H1 (cell line): Measurements from ENCODE around the gene ETFB. TPM values are rescaled to one million over a fixed set of nuclear protein-coding genes. Genes with fewer than 3 reads are reported as not detected.
A peak's percentile ranks its signal among the peaks of the same experiment; 100 is the strongest.

Experiments
- CTCF ChIA-PET: fragments of 300-600 bp; sonication (Branson Sonifier 250); formaldehyde crosslinking; loops from one replicate; lab custom pipeline; 2021; ENCODE audit not compliant: partially characterized antibody; lab: Charles Lee
- POLR2A ChIA-PET: fragments of 300-600 bp; sonication (Branson Sonifier 250); formaldehyde crosslinking; loops from one replicate; lab custom pipeline; 2021; ENCODE audit warnings: inconsistent platforms; ENCODE audit not compliant: partially characterized antibody; lab: Charles Lee
- DNase-seq, 2 experiments: peaks; one replicate each; pipeline versions ENCODE4 v3.0.0 to v3.0.0-alpha.2; 2010 to 2022; ENCODE audit warnings: low spot score in 2 of 2, low read depth in 1 of 2, mixed read lengths in 1 of 2
- FAIRE-seq: peaks from 2 replicates; lab custom pipeline; 2011; peaks lifted over from hg19 to GRCh38; lab: Jason Lieb, UNC
- H2AFZ ChIP-seq: 2 replicates; pipeline ENCODE4 v1.8.1; 2012; ENCODE audit warnings: low read length, inconsistent platforms
- H2AK5ac ChIP-seq: 2 replicates; pipeline ENCODE4 v1.6.1; 2013; ENCODE audit warnings: low read depth, low read length
- H2BK120ac ChIP-seq: replicated peaks from 2 replicates; pipeline ENCODE3; 2013; ENCODE audit warnings: low read depth, low read length, inconsistent platforms
- H2BK12ac ChIP-seq: 2 replicates; pipeline ENCODE4 v1.6.1; 2013; ENCODE audit warnings: low read depth, low read length
- H2BK15ac ChIP-seq: 2 replicates; pipeline ENCODE4 v1.6.1; 2013; ENCODE audit warnings: low read length
- H2BK20ac ChIP-seq: 2 replicates; pipeline ENCODE4 v1.6.1; 2013; ENCODE audit warnings: low read length
- H2BK5ac ChIP-seq: 2 replicates; pipeline ENCODE4 v1.6.1; 2013; ENCODE audit warnings: low read depth, low read length
- H3K14ac ChIP-seq: 2 replicates; pipeline ENCODE4 v1.6.1; 2013; ENCODE audit warnings: inconsistent platforms; ENCODE audit not compliant: insufficient read length
- H3K18ac ChIP-seq: 2 replicates; pipeline ENCODE4 v1.6.1; 2013; ENCODE audit warnings: low read length; ENCODE audit errors: extremely low read depth
- H3K23ac ChIP-seq: 2 replicates; pipeline ENCODE4 v1.6.1; 2013; ENCODE audit warnings: inconsistent platforms; ENCODE audit not compliant: insufficient read length
- H3K23me2 ChIP-seq: 2 replicates; pipeline ENCODE4 v1.6.1; 2013; ENCODE audit warnings: low read depth, low read length
- H3K27ac ChIP-seq: 2 replicates; pipeline ENCODE4 v1.6.1; 2011; ENCODE audit warnings: low read depth, low read length, inconsistent platforms
- H3K27me3 ChIP-seq, 4 experiments: replicated peaks in 1 of 4; 1 replicate in 1 of 4; 2 replicates in 3 of 4; pipeline versions ENCODE4 v1.6.1 to v1.8.1; 2011 to 2013; ENCODE audit warnings: low read length in 3 of 4, mild to moderate bottlenecking in 3 of 4, inconsistent platforms in 2 of 4, mixed read lengths in 2 of 4, moderate library complexity in 1 of 4; ENCODE audit not compliant: control insufficient read depth in 3 of 4, insufficient read depth in 3 of 4; ENCODE audit errors: extremely low read depth in 1 of 4
- H3K36me3 ChIP-seq, 4 experiments: 2 replicates each; pipeline versions ENCODE4 v1.6.1 to v1.8.1; 2011 to 2013; ENCODE audit warnings: mild to moderate bottlenecking in 4 of 4, low read length in 3 of 4, moderate library complexity in 2 of 4, control low read depth in 1 of 4, inconsistent platforms in 1 of 4; ENCODE audit not compliant: insufficient read depth in 4 of 4, control insufficient read depth in 2 of 4
- H3K4ac ChIP-seq: replicated peaks from 2 replicates; pipeline ENCODE3; 2013; ENCODE audit warnings: low read length, low read depth, mixed read lengths, inconsistent platforms; ENCODE audit not compliant: insufficient read length
- H3K4me1 ChIP-seq, 4 experiments: replicated peaks in 1 of 4; 1 replicate in 1 of 4; 2 replicates in 3 of 4; pipeline versions ENCODE4 v1.6.1 to v1.8.1; 2011 to 2013; ENCODE audit warnings: low read length in 3 of 4, inconsistent platforms in 2 of 4, mixed read lengths in 1 of 4; ENCODE audit not compliant: insufficient read depth in 4 of 4, control insufficient read depth in 3 of 4
- H3K4me2 ChIP-seq, 2 experiments: 2 replicates each; pipeline versions ENCODE4 v1.6.1 to v1.8.1; 2011 to 2013; ENCODE audit warnings: low read depth in 2 of 2, low read length in 2 of 2, control low read depth in 1 of 2, inconsistent platforms in 1 of 2, mild to moderate bottlenecking in 1 of 2; ENCODE audit not compliant: insufficient read depth in 1 of 2
- H3K4me3 ChIP-seq, 4 experiments: fragments of 200-600, 300-600 bp in 1 of 4; sonication (generic), shearing (Covaris generic), sonication (Bioruptor Twin) in 1 of 4; 2 replicates each; pipeline versions ENCODE4 v1.5.1 to v1.8.1; 2011 to 2016; ENCODE audit warnings: low read length in 4 of 4, low read depth in 3 of 4, control low read depth in 2 of 4, inconsistent platforms in 2 of 4, mild to moderate bottlenecking in 2 of 4, mixed read lengths in 1 of 4, moderate library complexity in 1 of 4; ENCODE audit not compliant: insufficient read depth in 2 of 4; ENCODE audit errors: extremely low read depth in 1 of 4
- H3K56ac ChIP-seq: replicated peaks from 2 replicates; pipeline ENCODE3; 2013; ENCODE audit warnings: low read depth, mild to moderate bottlenecking, mixed read lengths, low read length, inconsistent platforms; ENCODE audit not compliant: insufficient read length
- H3K79me1 ChIP-seq: 2 replicates; pipeline ENCODE4 v1.6.1; 2013; ENCODE audit warnings: low read depth, low read length, control low read depth
- H3K79me2 ChIP-seq, 2 experiments: 2 replicates each; pipeline versions ENCODE4 v1.6.1 to v1.8.1; 2012 to 2013; ENCODE audit warnings: low read length in 2 of 2, mild to moderate bottlenecking in 2 of 2, inconsistent platforms in 1 of 2; ENCODE audit not compliant: insufficient read depth in 2 of 2, control insufficient read depth in 1 of 2
- H3K9ac ChIP-seq, 4 experiments: replicated peaks in 1 of 4; 1 replicate in 1 of 4; 2 replicates in 3 of 4; pipeline versions ENCODE4 v1.6.1 to v1.8.1; 2011 to 2013; ENCODE audit warnings: low read depth in 3 of 4, low read length in 3 of 4, control low read depth in 2 of 4, mild to moderate bottlenecking in 2 of 4, moderate library complexity in 2 of 4, inconsistent platforms in 1 of 4; ENCODE audit errors: extremely low read depth in 1 of 4
- H3K9me3 ChIP-seq, 2 experiments: 2 replicates each; pipeline versions ENCODE4 v1.6.1 to v1.8.1; 2012 to 2013; ENCODE audit warnings: mild to moderate bottlenecking in 2 of 2, moderate library complexity in 2 of 2, control low read depth in 1 of 2, inconsistent platforms in 1 of 2, low read depth in 1 of 2, low read length in 1 of 2, mixed read lengths in 1 of 2; ENCODE audit not compliant: insufficient read depth in 2 of 2
- H4K20me1 ChIP-seq, 2 experiments: replicated peaks in 1 of 2; 2 replicates each; pipeline versions ENCODE3 to v1.8.1; 2011 to 2013; ENCODE audit warnings: inconsistent platforms in 2 of 2, low read length in 2 of 2, mild to moderate bottlenecking in 1 of 2; ENCODE audit not compliant: insufficient read depth in 2 of 2, control insufficient read depth in 1 of 2
- H4K5ac ChIP-seq: 2 replicates; pipeline ENCODE4 v1.6.1; 2013; ENCODE audit warnings: low read length, low read depth, mixed read lengths, inconsistent platforms; ENCODE audit not compliant: insufficient read length
- H4K8ac ChIP-seq: 2 replicates; pipeline ENCODE4 v1.8.0; 2013; ENCODE audit warnings: mild to moderate bottlenecking, moderate library complexity, low read length, inconsistent platforms; ENCODE audit not compliant: insufficient read depth; ENCODE audit errors: extremely low read depth
- H4K91ac ChIP-seq: replicated peaks from 2 replicates; pipeline ENCODE3; 2013; ENCODE audit warnings: low read length, mixed read lengths, inconsistent platforms; ENCODE audit not compliant: insufficient read length
- BACH1 ChIP-seq: IDR thresholded peaks from 2 replicates; pipeline ENCODE4 v1.6.1; 2012; ENCODE audit warnings: low read length, improper control_type of control experiment
- CHD1 ChIP-seq: IDR thresholded peaks from 2 replicates; pipeline ENCODE4 v1.6.1; 2012; ENCODE audit warnings: low read depth, low read length, improper control_type of control experiment
- FOSL1 ChIP-seq: IDR thresholded peaks from 2 replicates; pipeline ENCODE4 v1.6.1; 2011; ENCODE audit warnings: mild to moderate bottlenecking, low read depth, low read length, moderate library complexity; ENCODE audit not compliant: insufficient read depth
- JUN ChIP-seq: IDR thresholded peaks from 2 replicates; pipeline ENCODE4 v1.6.1; 2011; ENCODE audit warnings: low read depth, mild to moderate bottlenecking, improper control_type of control experiment, low read length
- KDM4A ChIP-seq: IDR thresholded peaks from one replicate; pipeline ENCODE4 v1.7.1; 2012; ENCODE audit warnings: low read depth, mild to moderate bottlenecking, moderate library complexity, low read length, inconsistent platforms; ENCODE audit not compliant: severe bottlenecking
- MAFK ChIP-seq: IDR thresholded peaks from 2 replicates; pipeline ENCODE4 v1.6.1; 2012; ENCODE audit warnings: low read depth, mild to moderate bottlenecking, improper control_type of control experiment, low read length
- NANOG ChIP-seq: IDR thresholded peaks from 2 replicates; pipeline ENCODE4 v1.6.1; 2011; ENCODE audit warnings: low read length, low read depth, mild to moderate bottlenecking, inconsistent platforms; ENCODE audit not compliant: insufficient read depth, poor library complexity, severe bottlenecking
- PHF8 ChIP-seq: fragments of 200-600 bp; sonication (generic); conservative IDR thresholded peaks from 2 replicates; pipeline ENCODE4 v1.7.1; 2012; ENCODE audit warnings: low read depth, mild to moderate bottlenecking, inconsistent platforms, low read length, moderate library complexity
- RXRA ChIP-seq: IDR thresholded peaks from 2 replicates; pipeline ENCODE4 v1.6.1; 2011; ENCODE audit warnings: low read depth, mild to moderate bottlenecking, low read length, moderate library complexity; ENCODE audit not compliant: insufficient read depth
- SP1 ChIP-seq: IDR thresholded peaks from 2 replicates; pipeline ENCODE4 v1.6.1; 2011; ENCODE audit warnings: low read depth, low read length
- TAF7 ChIP-seq: optimal IDR thresholded peaks from 2 replicates; pipeline ENCODE3; 2011; ENCODE audit warnings: low read depth, mild to moderate bottlenecking, inconsistent platforms, low read length, moderate library complexity, borderline replicate concordance
- TEAD4 ChIP-seq: IDR thresholded peaks from 2 replicates; pipeline ENCODE4 v1.6.1; 2012; ENCODE audit warnings: low read depth, low read length, inconsistent platforms, mixed read lengths
- ZNF274 ChIP-seq: IDR thresholded peaks from 2 replicates; pipeline ENCODE4 v1.7.0; 2012; ENCODE audit warnings: low read length, borderline replicate concordance; ENCODE audit errors: extremely low read depth
- WGBS, 2 experiments: shearing (Covaris generic) in 1 of 2; methylation state at CpG; one replicate each; pipeline versions ENCODE4 v1.1.6 to v1.1.7; 2013 to 2015; ENCODE audit warnings: low lambda C conversion rate in 2 of 2, mixed read lengths in 2 of 2, inconsistent platforms in 1 of 2, low coverage in 1 of 2, missing lambda C conversion rate in 1 of 2; ENCODE audit not compliant: insufficient replicate concordance in 2 of 2, insufficient coverage in 1 of 2, insufficient read length in 1 of 2; ENCODE audit errors: extremely low coverage in 1 of 2, missing lambda C conversion rate in 1 of 2; 5-methylcytosine and 5-hydroxymethylcytosine counted together
- polyA plus RNA-seq, 7 experiments: library from polyadenylated mRNA; depleted of rRNA in 3 of 7; stranded (reverse) in 5 of 7; unstranded in 2 of 7; fragments of >200 nt in 5 of 7; fragments of 200-250 nt in 2 of 7; gene quantifications; 1 replicate in 5 of 7; 2 replicates in 1 of 7; 4 replicates in 1 of 7; pipeline versions ENCODE4 v1.2.1 to v1.2.3, GENCODE V29; 2011 to 2013; ENCODE audit warnings: missing spikeins in 2 of 7, mixed read lengths in 2 of 7
- total RNA-seq: library from RNA; stranded (reverse); fragmentation: NEBNext Ultra II Directional; extraction: Animal tissue kit (Norgen Biotek cat#: 25700); gene quantifications from 2 replicates; pipeline ENCODE4 v1.2.1, GENCODE V29; 2021

ETFB gene
- total and polyA plus RNA-seq, 2 of the 8 experiments (the other 6 are each of a cell fraction or from before 2014, with no cell fraction given), result 40.0 to 66.5 TPM

GRCh38 chr19:51354103-51354741, 12.0 kb downstream of the ETFB start:
- peak overlapping the region; percentile 1; the same call in 1 of the 2 replicates for H2BK12ac ChIP-seq
- no peak overlapping the region; the same call in 1 of the 2 replicates for H3K18ac ChIP-seq
- no peak overlapping the region for H2BK20ac ChIP-seq
- 71% methylated on average over 7 of the region's 12 CpGs; no CpG with 5 or more reads in 1 of the 2 experiments for WGBS, 2 experiments
- peaks cover 3 to 9% (median 7%) of the 10 kb centered on the region in 4 experiments for H3K4me1 ChIP-seq
- no peak overlapping the region for H2AFZ ChIP-seq
- no peak overlapping the region for H2BK120ac ChIP-seq
- no peaks in the 10 kb centered on the region for H3K79me2 ChIP-seq
- POLR2A ChIA-PET, result interaction anchor here (0.7 to 1.5 kb wide), 5 partner anchors 10 to 41 kb away, joined by 3 to 9 read pairs (median 4); partner anchors contain the start of gene VSIG10L
- no peak overlapping the region for H2AK5ac ChIP-seq
- no peak overlapping the region for H2BK5ac ChIP-seq
- H4K91ac ChIP-seq, result no peak overlapping the region
- H3K23me2 ChIP-seq, result no peaks in the 10 kb centered on the region
- no peak overlapping the region for H3K56ac ChIP-seq
- H3K14ac ChIP-seq, result no peak overlapping the region
- H2BK15ac ChIP-seq, result peak overlapping the region; percentile 65; the same call in 1 of the 2 replicates
- H3K27ac ChIP-seq, result peak overlapping the region; percentile 26; the same call in 1 of the 2 replicates
- H4K5ac ChIP-seq, result peak overlapping the region; percentile 53
- peak overlapping the region; percentile 66; the same call in 1 of the 2 replicates for H4K8ac ChIP-seq
- no peak for FAIRE-seq
- CTCF ChIA-PET, result interaction anchor here (0.6 to 1.2 kb wide), 6 partner anchors 12 to 86 kb away, joined by 3 to 4 read pairs (median 4); partner anchors contain the start of gene VSIG10L
- no peak for DNase-seq
- H3K79me1 ChIP-seq, result no peaks in the 10 kb centered on the region
- no peaks in the 10 kb centered on the region for H4K20me1 ChIP-seq
- H3K9me3 ChIP-seq, result no peaks in the 10 kb centered on the region
- H3K4ac ChIP-seq, result no peak overlapping the region
- H3K36me3 ChIP-seq, result no peaks in the 10 kb centered on the region
- H3K4me2 ChIP-seq, result peak overlapping the region; percentile 11 to 24; a peak in 1 of 4 replicates
- no peaks in the 10 kb centered on the region for H3K27me3 ChIP-seq
- H3K23ac ChIP-seq, result no peak overlapping the region
- H3K9ac ChIP-seq, result no peak overlapping the region; a peak in 1 of 7 replicates
- no peak overlapping the region; a peak in 1 of 8 replicates for H3K4me3 ChIP-seq
- TF ChIP-seq BACH1 (no peak), PHF8 (no peak), SP1 (no peak), ZNF274 (no peak), CHD1 (no peak), JUN (no peak), FOSL1 (no peak), RXRA (no peak), MAFK (no peak), KDM4A (no peak), TAF7 (no peak), TEAD4 (no peak), NANOG (no peak)
